GM12801 (cell line): ENCODE results near the gene RAP1GAP.

ENCODE experiments used
- TF ChIP-seq, protein P1 (sequence below): IDR thresholded peaks from one replicate; pipeline ENCODE4 v1.5.1; 2011; ENCODE audit warnings: control low read depth; ENCODE audit not compliant: insufficient read length; ENCODE audit errors: extremely low read depth

The RAP1GAP gene

DNA sequence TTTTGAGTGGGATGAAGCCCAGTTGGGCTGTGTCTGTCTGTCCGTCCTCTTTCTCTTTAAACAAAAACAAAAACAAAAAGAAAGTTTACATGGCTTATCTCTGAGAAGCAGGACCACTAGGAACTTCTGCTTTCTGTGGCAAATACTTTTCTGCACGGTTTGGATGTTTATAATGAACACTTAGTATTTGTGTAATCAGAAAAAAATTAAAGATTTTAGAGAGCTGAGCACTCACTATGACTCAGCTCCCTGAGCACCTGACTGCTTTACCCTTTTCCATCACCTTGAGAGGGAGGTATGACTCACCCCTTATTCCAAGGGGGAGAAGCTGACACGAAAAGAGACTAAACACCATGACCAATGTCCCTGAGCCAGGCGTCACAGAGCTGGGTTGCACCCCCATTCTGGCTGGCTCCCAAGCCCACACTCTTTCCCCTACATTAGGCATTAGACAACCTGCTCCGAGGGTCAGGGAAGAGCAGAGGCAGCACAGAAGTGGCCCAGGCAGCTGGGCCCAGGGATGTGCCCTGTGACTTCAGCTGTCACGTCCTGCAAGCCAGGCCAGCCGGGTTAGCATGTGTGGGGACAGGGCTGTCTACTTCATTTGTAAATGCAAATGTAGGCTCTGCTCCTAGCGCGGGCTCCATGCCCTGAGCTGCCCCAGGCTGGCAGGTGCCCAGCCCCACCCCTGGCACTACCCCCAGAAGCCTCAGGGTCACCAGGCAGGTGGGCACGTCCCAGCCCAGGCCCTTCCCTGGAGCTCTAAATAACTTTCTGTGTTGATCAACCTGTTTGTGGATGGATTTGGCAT is 30.4 kb downstream of the RAP1GAP start:
- TF ChIP-seq, protein P1, sequence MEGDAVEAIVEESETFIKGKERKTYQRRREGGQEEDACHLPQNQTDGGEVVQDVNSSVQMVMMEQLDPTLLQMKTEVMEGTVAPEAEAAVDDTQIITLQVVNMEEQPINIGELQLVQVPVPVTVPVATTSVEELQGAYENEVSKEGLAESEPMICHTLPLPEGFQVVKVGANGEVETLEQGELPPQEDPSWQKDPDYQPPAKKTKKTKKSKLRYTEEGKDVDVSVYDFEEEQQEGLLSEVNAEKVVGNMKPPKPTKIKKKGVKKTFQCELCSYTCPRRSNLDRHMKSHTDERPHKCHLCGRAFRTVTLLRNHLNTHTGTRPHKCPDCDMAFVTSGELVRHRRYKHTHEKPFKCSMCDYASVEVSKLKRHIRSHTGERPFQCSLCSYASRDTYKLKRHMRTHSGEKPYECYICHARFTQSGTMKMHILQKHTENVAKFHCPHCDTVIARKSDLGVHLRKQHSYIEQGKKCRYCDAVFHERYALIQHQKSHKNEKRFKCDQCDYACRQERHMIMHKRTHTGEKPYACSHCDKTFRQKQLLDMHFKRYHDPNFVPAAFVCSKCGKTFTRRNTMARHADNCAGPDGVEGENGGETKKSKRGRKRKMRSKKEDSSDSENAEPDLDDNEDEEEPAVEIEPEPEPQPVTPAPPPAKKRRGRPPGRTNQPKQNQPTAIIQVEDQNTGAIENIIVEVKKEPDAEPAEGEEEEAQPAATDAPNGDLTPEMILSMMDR, result no peak

DNA sequence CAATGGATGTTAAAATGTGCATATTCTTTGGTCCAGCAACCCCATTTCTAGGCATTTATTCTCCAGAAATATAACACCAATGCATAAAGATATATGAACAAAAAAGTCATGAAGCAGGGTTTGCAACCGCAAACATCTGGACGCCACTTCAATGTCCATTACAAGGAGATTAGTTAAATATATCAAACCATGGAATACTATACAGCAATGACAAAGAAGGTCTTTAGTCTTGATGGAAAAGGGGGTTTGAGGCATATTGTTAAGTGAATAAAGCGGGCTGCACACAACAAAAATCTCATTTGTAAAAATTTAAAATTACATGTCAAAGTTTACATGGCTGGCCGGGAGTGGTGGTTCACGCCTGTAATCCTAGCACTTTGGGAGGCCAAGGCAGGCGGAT is 31.6 kb downstream of the RAP1GAP start:
- TF ChIP-seq, protein P1, result no peak

DNA sequence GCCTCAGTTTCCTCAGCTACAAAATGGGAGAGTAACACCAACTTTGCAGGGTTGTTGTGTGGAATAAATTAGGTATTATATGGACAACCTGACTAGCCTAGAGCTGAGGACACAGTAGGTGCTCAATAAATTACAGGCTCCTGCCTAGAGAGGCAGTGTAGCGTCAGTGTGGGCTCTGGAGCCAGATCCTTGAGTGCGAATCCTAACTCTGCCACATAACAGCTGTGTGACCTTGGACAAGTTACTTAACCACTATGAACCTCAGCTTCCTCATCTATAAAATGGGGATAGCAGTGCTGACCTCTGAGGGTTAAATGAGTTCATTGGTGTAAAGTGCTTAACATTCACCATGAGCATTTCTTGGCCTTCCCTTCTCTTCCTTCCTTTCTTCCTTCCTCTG is 33.1 kb downstream of the RAP1GAP start:
- TF ChIP-seq, protein P1, result no peak

DNA sequence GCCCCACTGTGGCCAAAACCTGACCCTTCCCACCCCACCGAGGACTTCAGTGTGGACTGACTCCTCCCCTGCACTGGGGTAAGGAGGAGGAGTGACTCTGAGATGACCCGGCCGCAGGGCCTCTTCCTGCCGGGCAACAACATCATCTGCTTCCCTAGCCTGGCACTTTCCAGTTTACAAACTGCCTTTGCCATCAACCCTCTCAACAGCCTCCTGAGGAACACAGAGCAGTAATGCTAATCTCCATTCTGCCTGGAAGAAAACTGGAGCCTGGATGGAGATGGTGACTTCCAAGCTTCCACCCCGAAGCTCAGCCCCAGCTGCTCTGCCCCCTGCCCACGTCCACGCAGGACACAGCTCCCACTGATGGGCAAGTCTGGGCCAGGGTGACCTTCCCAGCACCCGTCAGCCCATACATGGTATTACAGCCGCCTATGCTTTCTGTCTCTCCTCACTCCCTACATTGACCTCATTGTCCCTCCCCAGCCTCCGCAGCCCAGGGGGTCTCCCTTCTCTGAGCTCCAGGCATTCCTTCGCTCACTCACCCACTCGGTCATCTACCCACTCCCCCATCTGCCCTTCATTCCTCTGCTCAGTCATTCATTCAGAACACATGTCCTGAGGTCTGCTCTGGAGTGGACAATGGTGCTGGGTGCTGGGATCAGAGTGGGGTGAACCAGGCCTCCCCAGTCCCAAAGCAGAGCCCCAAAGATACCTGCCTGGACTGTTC is 34.2 kb downstream of the RAP1GAP start:
- TF ChIP-seq, protein P1, result no peak

DNA sequence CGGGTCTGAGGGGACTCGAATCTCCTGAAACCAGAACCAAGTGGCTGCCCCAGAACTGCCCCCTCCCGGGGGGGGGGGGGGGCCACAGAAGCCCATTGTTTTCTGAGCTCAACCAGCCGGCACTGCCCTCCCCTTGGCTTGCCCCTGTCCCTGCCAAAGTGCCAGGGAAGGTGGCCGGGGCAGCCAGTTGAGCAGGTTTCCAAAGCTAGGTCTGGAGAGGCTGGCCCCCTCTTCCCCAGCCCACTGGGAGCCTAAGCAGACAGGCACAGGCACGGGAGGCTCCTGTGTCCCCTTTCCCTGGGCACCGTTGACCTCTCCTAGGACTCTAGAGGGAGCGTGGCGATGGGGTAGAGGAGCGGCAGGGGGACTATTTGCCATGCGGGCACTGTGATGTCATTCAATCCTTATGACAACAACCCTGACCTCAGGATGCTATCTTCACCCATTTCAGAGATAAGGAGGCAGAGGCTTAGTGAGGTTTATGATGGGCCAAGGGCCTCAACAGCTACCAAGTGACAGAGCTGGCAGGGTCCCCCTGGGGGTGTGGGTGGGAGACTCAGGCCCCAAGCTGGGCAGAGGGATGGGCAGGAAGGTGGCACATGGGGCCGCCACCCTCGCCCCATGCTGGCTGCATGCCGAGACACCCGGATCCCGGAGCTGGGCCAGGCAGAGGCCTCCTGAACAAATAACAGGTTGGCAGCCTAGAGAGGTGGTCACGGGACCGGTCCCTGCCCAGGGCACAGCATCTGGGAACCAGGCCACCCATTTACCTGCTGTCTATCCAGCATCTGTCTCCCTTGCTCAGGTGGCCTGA is 35.0 kb downstream of the RAP1GAP start:
- TF ChIP-seq, protein P1, result no peak

DNA sequence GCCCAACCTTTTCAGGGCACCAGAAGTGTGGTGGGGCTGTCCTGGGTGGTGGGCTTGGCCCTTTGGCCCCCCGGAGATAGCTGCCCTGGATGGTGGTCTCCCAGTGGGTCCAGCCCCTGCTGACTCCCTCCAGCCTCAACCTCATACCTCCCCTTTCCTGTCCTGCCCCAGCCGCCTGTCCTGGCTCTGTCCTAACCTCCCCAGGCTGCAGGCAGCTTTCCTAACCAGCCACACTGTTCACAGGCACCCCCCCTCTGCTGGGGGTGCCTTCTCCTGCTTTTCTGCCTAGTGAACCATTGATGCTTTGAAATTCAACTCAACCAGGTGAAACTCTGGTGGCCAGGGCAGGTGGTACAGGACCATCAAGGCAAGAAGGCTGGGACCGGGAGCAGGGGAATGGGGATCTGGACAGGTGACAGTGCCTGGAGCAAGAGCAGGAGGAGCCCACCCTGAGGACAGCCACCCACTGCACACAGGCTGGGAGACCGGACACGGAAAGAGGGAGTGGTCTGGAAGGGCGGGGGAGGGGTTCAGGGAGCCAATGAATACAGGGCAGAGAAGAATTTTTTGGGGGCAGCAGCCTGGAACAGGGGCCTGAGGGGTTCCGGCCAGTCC is 35.9 kb downstream of the RAP1GAP start:
- TF ChIP-seq, protein P1, result no peak
